GM12892 (cell line): ENCODE data around the gene PHF12.

ENCODE experiments used
- DNase-seq: peaks from one replicate; pipeline ENCODE4 v3.0.0; 2011; ENCODE audit not compliant: insufficient read length
- FAIRE-seq: peaks from 2 replicates; lab custom pipeline; 2011; peaks lifted over from hg19 to GRCh38; lab: Jason Lieb, UNC
- POLR2A ChIP-seq: IDR thresholded peaks from 2 replicates; pipeline ENCODE4 v1.6.1; 2011; ENCODE audit warnings: low read depth, low read length, control low read depth
- POLR2AphosphoS5 ChIP-seq: IDR thresholded peaks from 2 replicates; pipeline ENCODE4 v1.6.1; 2011; ENCODE audit warnings: low read depth, low read length, control low read depth
- TAF1 ChIP-seq: IDR thresholded peaks from 2 replicates; pipeline ENCODE4 v1.6.1; 2011; ENCODE audit warnings: low read depth, mild to moderate bottlenecking, control low read depth, low read length, borderline replicate concordance

PHF12 gene

GRCh38 chr17:28857905-28858800 lies 93.2 kb downstream of the PHF12 start:
- FAIRE-seq (no peak), DNase-seq (no peak)
- TF ChIP-seq POLR2AphosphoS5, result no peak
- no peak for TF ChIP-seq TAF1
- no peak for TF ChIP-seq POLR2A

- TF ChIP-seq TAF1, result no peak
- TF ChIP-seq POLR2A, result no peak
- TF ChIP-seq POLR2AphosphoS5, result no peak
- FAIRE-seq, result no peak
- DNase-seq, result no peak
Measured at GRCh38 chr17:28856028-28856574, 95.2 kb downstream of the PHF12 start.

- FAIRE-seq, result no peak
- TF ChIP-seq POLR2A (no peak), POLR2AphosphoS5 (no peak), TAF1 (no peak)
Measured at GRCh38 chr17:28855336-28855679, 96.0 kb downstream of the PHF12 start.

More at GRCh38 chr17:28855336-28855679, 96.0 kb downstream of the PHF12 start:
- no peak for DNase-seq
